ENCODE measurements around the gene FER.

GRCh38 chr5:109062664-109063063 is 315.0 kb downstream of the FER start:
- no peak for TF ChIP-seq POLR2A (IDR thresholded peaks at IDR 0.05)
- no peak for TF ChIP-seq CTCF (IDR thresholded peaks at IDR 0.05 in 8 of 11, conservative IDR thresholded peaks at IDR 0.05 in 3 of 11)
